GM18861 (cell line): ENCODE data around the gene ARAP1.

Experiments
- ATAC-seq: cut with Tn5 transposase; IDR thresholded peaks from one replicate; pipeline ENCODE4 v1.9.1; 2021; ENCODE audit not compliant: unreplicated experiment

Gene ARAP1

GRCh38 chr11:72764503-72764902 lies 12.3 kb upstream of the ARAP1 start:
- no peak for ATAC-seq

GRCh38 chr11:72763823-72764222 lies 11.6 kb upstream of the ARAP1 start:
- no peak for ATAC-seq

- ATAC-seq = no peak
Measured at GRCh38 chr11:72762641-72763304, 10.6 kb upstream of the ARAP1 start.

- no peak for ATAC-seq
Measured at GRCh38 chr11:72760539-72761405, 8.6 kb upstream of the ARAP1 start.

GRCh38 chr11:72759468-72759985 lies 7.3 kb upstream of the ARAP1 start:
- ATAC-seq = no peak

- no peak for ATAC-seq
Measured at GRCh38 chr11:72758690-72759389, 6.6 kb upstream of the ARAP1 start.

- no peak for ATAC-seq
Measured at GRCh38 chr11:72758304-72758689, 6.1 kb upstream of the ARAP1 start.

- ATAC-seq = no peak
Measured at GRCh38 chr11:72755713-72756285, 3.6 kb upstream of the ARAP1 start.

GRCh38 chr11:72754544-72755155 lies 2.4 kb upstream of the ARAP1 start:
- ATAC-seq = no peak

- ATAC-seq = no peak
Measured at GRCh38 chr11:72754149-72754543, 1.9 kb upstream of the ARAP1 start.

- ATAC-seq = no peak
Measured at GRCh38 chr11:72753341-72754148, 1.3 kb upstream of the ARAP1 start.

GRCh38 chr11:72751116-72752087 lies 806 bp downstream of the ARAP1 start:
- ATAC-seq = no peak

GRCh38 chr11:72750556-72751115 lies 1.6 kb downstream of the ARAP1 start:
- no peak for ATAC-seq

- no peak for ATAC-seq
Measured at GRCh38 chr11:72750086-72750485, 2.1 kb downstream of the ARAP1 start.

GRCh38 chr11:72747289-72747855 lies 4.8 kb downstream of the ARAP1 start:
- ATAC-seq = no peak

GRCh38 chr11:72746821-72747220 lies 5.4 kb downstream of the ARAP1 start:
- no peak for ATAC-seq

- no peak for ATAC-seq
Measured at GRCh38 chr11:72745925-72746550, 6.2 kb downstream of the ARAP1 start.

GRCh38 chr11:72745511-72745910 lies 6.7 kb downstream of the ARAP1 start:
- ATAC-seq = no peak
